Measurements from ENCODE around the gene EXOC4. TPM values are rescaled to one million over a fixed set of nuclear protein-coding genes. Genes with fewer than 3 reads are reported as not detected.

EXOC4 gene
- total RNA-seq, 2 donors from 2014 or later: 48.9 to 102 TPM

GRCh38 chr7:133829336-133829897, 576.5 kb downstream of the EXOC4 start:
- H3K27ac ChIP-seq: no peak overlapping the region
- no peaks in the 10 kb centered on the region for H3K4me1 ChIP-seq (replicated peaks)
- no peak for DNase-seq (ENCODE audit: low spot score)
- no peaks in the 10 kb centered on the region for H3K9me3 ChIP-seq
- no peaks in the 10 kb centered on the region for H3K36me3 ChIP-seq
- no peak overlapping the region for H3K4me3 ChIP-seq
- intact Hi-C loops (cut with DNase I): no loop called here
- no peak for TF ChIP-seq POLR2A (IDR thresholded peaks at IDR 0.05)
- no peak for TF ChIP-seq POLR2AphosphoS5 (IDR thresholded peaks at IDR 0.05)
- no peak for TF ChIP-seq CTCF (IDR thresholded peaks at IDR 0.05)
- no peaks in the 10 kb centered on the region for H3K27me3 ChIP-seq (replicated peaks; ENCODE audit: insufficient read depth)
- WGBS: 93% methylated on average over 4 of the region's 4 CpGs

GRCh38 chr7:133830081-133830480, 577.2 kb downstream of the EXOC4 start:
- Histone ChIP-seq H3K36me3 (no peaks in the 10 kb centered on the region), H3K9me3 (no peaks in the 10 kb centered on the region), H3K4me3 (no peak overlapping the region), H3K27ac (no peak overlapping the region), H3K4me1 (replicated peaks) (no peaks in the 10 kb centered on the region), H3K27me3 (replicated peaks; ENCODE audit: insufficient read depth) (no peaks in the 10 kb centered on the region)
- intact Hi-C loops (cut with DNase I): no loop called here
- 95% methylated on average over 6 of the region's 6 CpGs for WGBS
- DNase-seq (ENCODE audit: low spot score): no peak
- TF ChIP-seq POLR2A (IDR thresholded peaks at IDR 0.05) (no peak), CTCF (IDR thresholded peaks at IDR 0.05) (no peak), POLR2AphosphoS5 (IDR thresholded peaks at IDR 0.05) (no peak)

- no peaks in the 10 kb centered on the region for H3K4me1 ChIP-seq (replicated peaks)
- intact Hi-C loops (cut with DNase I): no loop called here
- no peak overlapping the region for H3K27ac ChIP-seq
- H3K27me3 ChIP-seq (replicated peaks; ENCODE audit: insufficient read depth): no peaks in the 10 kb centered on the region
- no peak for DNase-seq (ENCODE audit: low spot score)
- no peaks in the 10 kb centered on the region for H3K36me3 ChIP-seq
- TF ChIP-seq POLR2A (IDR thresholded peaks at IDR 0.05) (no peak), POLR2AphosphoS5 (IDR thresholded peaks at IDR 0.05) (no peak), CTCF (IDR thresholded peaks at IDR 0.05) (no peak)
- WGBS: 75% methylated on average over 3 of the region's 3 CpGs
- H3K4me3 ChIP-seq: no peak overlapping the region
- no peaks in the 10 kb centered on the region for H3K9me3 ChIP-seq
These were observed 583.8 kb downstream of the EXOC4 start for GRCh38 chr7:133836666-133837065.

- intact Hi-C loops (cut with DNase I): no loop called here
- Histone ChIP-seq H3K9me3 (no peaks in the 10 kb centered on the region), H3K4me3 (no peak overlapping the region), H3K36me3 (no peaks in the 10 kb centered on the region), H3K27me3 (replicated peaks; ENCODE audit: insufficient read depth) (no peaks in the 10 kb centered on the region), H3K27ac (no peak overlapping the region), H3K4me1 (replicated peaks) (no peaks in the 10 kb centered on the region)
- no peak for DNase-seq (ENCODE audit: low spot score)
- TF ChIP-seq POLR2AphosphoS5 (IDR thresholded peaks at IDR 0.05) (no peak), CTCF (IDR thresholded peaks at IDR 0.05) (no peak), POLR2A (IDR thresholded peaks at IDR 0.05) (no peak)
These were observed 584.3 kb downstream of the EXOC4 start for GRCh38 chr7:133837224-133837623.

GRCh38 chr7:133839121-133839520, 586.2 kb downstream of the EXOC4 start:
- Histone ChIP-seq H3K36me3 (no peaks in the 10 kb centered on the region), H3K27me3 (replicated peaks; ENCODE audit: insufficient read depth) (no peaks in the 10 kb centered on the region), H3K4me1 (replicated peaks) (no peaks in the 10 kb centered on the region), H3K4me3 (no peak overlapping the region), H3K9me3 (no peaks in the 10 kb centered on the region), H3K27ac (no peak overlapping the region)
- TF ChIP-seq CTCF (IDR thresholded peaks at IDR 0.05) (no peak), POLR2A (IDR thresholded peaks at IDR 0.05) (no peak), POLR2AphosphoS5 (IDR thresholded peaks at IDR 0.05) (no peak)
- intact Hi-C loops (cut with DNase I): no loop called here
- 98% methylated on average over 3 of the region's 3 CpGs for WGBS
- DNase-seq (ENCODE audit: low spot score): no peak
